ENCODE results near the gene RTN4RL1. TPM values are rescaled to one million over a fixed set of nuclear protein-coding genes. Genes with fewer than 3 reads are reported as not detected.

Gene RTN4RL1
- total RNA-seq, 1 donor from 2014 or later, result not detected

GRCh38 chr17:2034806-2035540, 9.8 kb upstream of the RTN4RL1 start:
- Mint-ChIP-seq H3K27ac (ENCODE audit: unreplicated experiment) (no peak overlapping the region), H3K36me3 (ENCODE audit: low read depth, unreplicated experiment) (peaks cover 14% of the 10 kb centered on the region), H3K27me3 (ENCODE audit: unreplicated experiment) (peaks cover 2% of the 10 kb centered on the region), H3K4me1 (ENCODE audit: unreplicated experiment) (peaks cover 5% of the 10 kb centered on the region), H3K9me3 (ENCODE audit: unreplicated experiment) (no peaks in the 10 kb centered on the region), H3K4me3 (ENCODE audit: unreplicated experiment) (no peak overlapping the region)
- DNase-seq (ENCODE audit: low spot score), result no peak
- TF ChIP-seq CTCF (IDR thresholded peaks at IDR 0.05; ENCODE audit: unreplicated experiment), result no peak

- H3K4me1 Mint-ChIP-seq (ENCODE audit: unreplicated experiment), result peaks cover 5% of the 10 kb centered on the region
- no peaks in the 10 kb centered on the region for H3K9me3 Mint-ChIP-seq (ENCODE audit: unreplicated experiment)
- no peak overlapping the region for H3K27ac Mint-ChIP-seq (ENCODE audit: unreplicated experiment)
- TF ChIP-seq CTCF (IDR thresholded peaks at IDR 0.05; ENCODE audit: unreplicated experiment), result no peak
- DNase-seq (ENCODE audit: low spot score), result no peak
- no peak overlapping the region for H3K4me3 Mint-ChIP-seq (ENCODE audit: unreplicated experiment)
- peaks cover 5% of the 10 kb centered on the region for H3K27me3 Mint-ChIP-seq (ENCODE audit: unreplicated experiment)
- peaks cover 14% of the 10 kb centered on the region for H3K36me3 Mint-ChIP-seq (ENCODE audit: low read depth, unreplicated experiment)
Observed at GRCh38 chr17:2034157-2034556, 9.0 kb upstream of the RTN4RL1 start.

- peaks cover 5% of the 10 kb centered on the region for H3K4me1 Mint-ChIP-seq (ENCODE audit: unreplicated experiment)
- H3K9me3 Mint-ChIP-seq (ENCODE audit: unreplicated experiment), result no peaks in the 10 kb centered on the region
- H3K4me3 Mint-ChIP-seq (ENCODE audit: unreplicated experiment), result no peak overlapping the region
- H3K27ac Mint-ChIP-seq (ENCODE audit: unreplicated experiment), result no peak overlapping the region
- peaks cover 10% of the 10 kb centered on the region for H3K36me3 Mint-ChIP-seq (ENCODE audit: low read depth, unreplicated experiment)
- no peak for TF ChIP-seq CTCF (IDR thresholded peaks at IDR 0.05; ENCODE audit: unreplicated experiment)
- peaks cover 5% of the 10 kb centered on the region for H3K27me3 Mint-ChIP-seq (ENCODE audit: unreplicated experiment)
- no peak for DNase-seq (ENCODE audit: low spot score)
Observed at GRCh38 chr17:2033153-2033552, 8.0 kb upstream of the RTN4RL1 start.

GRCh38 chr17:2030779-2031163, 5.6 kb upstream of the RTN4RL1 start:
- no peak overlapping the region for H3K27ac Mint-ChIP-seq (ENCODE audit: unreplicated experiment)
- peak; percentile 60 for DNase-seq (ENCODE audit: low spot score)
- peaks cover 4% of the 10 kb centered on the region for H3K36me3 Mint-ChIP-seq (ENCODE audit: low read depth, unreplicated experiment)
- peaks cover 10% of the 10 kb centered on the region for H3K4me1 Mint-ChIP-seq (ENCODE audit: unreplicated experiment)
- H3K9me3 Mint-ChIP-seq (ENCODE audit: unreplicated experiment), result no peaks in the 10 kb centered on the region
- no peak for TF ChIP-seq CTCF (IDR thresholded peaks at IDR 0.05; ENCODE audit: unreplicated experiment)
- peak overlapping the region; percentile 93 for H3K4me3 Mint-ChIP-seq (ENCODE audit: unreplicated experiment)
- H3K27me3 Mint-ChIP-seq (ENCODE audit: unreplicated experiment), result peaks cover 12% of the 10 kb centered on the region

Data from endothelial cell (in vitro differentiated cells).